NCI-H226 (cell line): ENCODE data around the gene FCN1.

ENCODE experiments used
- DNase-seq: peaks from one replicate; pipeline ENCODE4 v3.0.0-alpha.2; 2015

The FCN1 gene

GRCh38 chr9:134913041-134913712, 4.5 kb downstream of the FCN1 start:
- DNase-seq, result no peak

- no peak for DNase-seq
Observed at GRCh38 chr9:134912126-134912840, 5.4 kb downstream of the FCN1 start.

- DNase-seq, result no peak
Observed at GRCh38 chr9:134909511-134910481, 7.9 kb downstream of the FCN1 start.

GRCh38 chr9:134908524-134909309, 9.0 kb downstream of the FCN1 start:
- DNase-seq, result no peak

- DNase-seq, result no peak
Observed at GRCh38 chr9:134902936-134903335, 14.8 kb downstream of the FCN1 start.

- DNase-seq, result no peak
Observed at GRCh38 chr9:134899818-134900217, 17.9 kb downstream of the FCN1 start.

- no peak for DNase-seq
Observed at GRCh38 chr9:134899168-134899567, 18.5 kb downstream of the FCN1 start.

GRCh38 chr9:134898319-134898718, 19.4 kb downstream of the FCN1 start:
- no peak for DNase-seq

- no peak for DNase-seq
Observed at GRCh38 chr9:134897584-134898170, 20.0 kb downstream of the FCN1 start.

GRCh38 chr9:134896834-134897583, 20.7 kb downstream of the FCN1 start:
- DNase-seq, result no peak

- peak; percentile 76 for DNase-seq
Observed at GRCh38 chr9:134895908-134896833, 21.5 kb downstream of the FCN1 start.

- no peak for DNase-seq
Observed at GRCh38 chr9:134895567-134895907, 22.2 kb downstream of the FCN1 start.

GRCh38 chr9:134895097-134895496, 22.6 kb downstream of the FCN1 start:
- DNase-seq, result no peak

- DNase-seq, result no peak
Observed at GRCh38 chr9:134894136-134894860, 23.4 kb downstream of the FCN1 start.

- no peak for DNase-seq
Observed at GRCh38 chr9:134892820-134893420, 24.8 kb downstream of the FCN1 start.

GRCh38 chr9:134892221-134892620, 25.5 kb downstream of the FCN1 start:
- no peak for DNase-seq

- no peak for DNase-seq
Observed at GRCh38 chr9:134891713-134892112, 26.0 kb downstream of the FCN1 start.

GRCh38 chr9:134891053-134891452, 26.7 kb downstream of the FCN1 start:
- no peak for DNase-seq

GRCh38 chr9:134890155-134890495, 27.6 kb downstream of the FCN1 start:
- DNase-seq, result no peak
